IPS-15b (cell line): Measurements from ENCODE around the gene TRAF4.

Experiments
- H3K27me3 ChIP-seq: one replicate; pipeline ENCODE4 v1.6.1; 2013; ENCODE audit warnings: low read length; ENCODE audit not compliant: control insufficient read depth, insufficient read depth
- H3K36me3 ChIP-seq: one replicate; pipeline ENCODE4 v1.6.1; 2013; ENCODE audit warnings: low read length; ENCODE audit not compliant: control insufficient read depth, insufficient read depth
- H3K4me1 ChIP-seq: one replicate; pipeline ENCODE4 v1.6.1; 2013; ENCODE audit warnings: mild to moderate bottlenecking, low read length; ENCODE audit not compliant: control insufficient read depth, insufficient read depth
- H3K4me3 ChIP-seq: one replicate; pipeline ENCODE4 v1.5.1; 2013; ENCODE audit warnings: low read depth, low read length
- H3K9ac ChIP-seq: one replicate; pipeline ENCODE4 v1.6.1; 2013; ENCODE audit warnings: low read depth, mild to moderate bottlenecking, low read length
- H3K9me3 ChIP-seq: one replicate; pipeline ENCODE4 v1.6.1; 2013; ENCODE audit warnings: mild to moderate bottlenecking, low read length; ENCODE audit not compliant: control insufficient read depth, insufficient read depth

The TRAF4 gene

GRCh38 chr17:28737770-28738679 lies 5.8 kb upstream of the TRAF4 start:
- Histone ChIP-seq H3K4me1 (no peaks in the 10 kb centered on the region), H3K9ac (no peak overlapping the region), H3K36me3 (peaks cover 16% of the 10 kb centered on the region), H3K4me3 (no peak overlapping the region), H3K9me3 (no peaks in the 10 kb centered on the region), H3K27me3 (no peaks in the 10 kb centered on the region)

GRCh38 chr17:28738680-28739384 lies 5.0 kb upstream of the TRAF4 start:
- peaks cover 16% of the 10 kb centered on the region for H3K36me3 ChIP-seq
- no peaks in the 10 kb centered on the region for H3K27me3 ChIP-seq
- H3K9ac ChIP-seq, result no peak overlapping the region
- H3K9me3 ChIP-seq, result no peaks in the 10 kb centered on the region
- H3K4me1 ChIP-seq, result no peaks in the 10 kb centered on the region
- no peak overlapping the region for H3K4me3 ChIP-seq

- Histone ChIP-seq H3K9me3 (no peaks in the 10 kb centered on the region), H3K4me3 (no peak overlapping the region), H3K4me1 (peaks cover under 1% of the 10 kb centered on the region), H3K27me3 (no peaks in the 10 kb centered on the region), H3K36me3 (peaks cover 16% of the 10 kb centered on the region), H3K9ac (no peak overlapping the region)
These were observed 3.1 kb upstream of the TRAF4 start for GRCh38 chr17:28740406-28741357.

- Histone ChIP-seq H3K36me3 (peaks cover 16% of the 10 kb centered on the region), H3K9me3 (no peaks in the 10 kb centered on the region), H3K4me1 (peaks cover 9% of the 10 kb centered on the region), H3K9ac (no peak overlapping the region), H3K27me3 (no peaks in the 10 kb centered on the region), H3K4me3 (no peak overlapping the region)
These were observed 2.2 kb upstream of the TRAF4 start for GRCh38 chr17:28741358-28742349.

GRCh38 chr17:28744104-28744971 lies 527 bp downstream of the TRAF4 start:
- Histone ChIP-seq H3K27me3 (no peaks in the 10 kb centered on the region), H3K4me1 (peaks cover 16% of the 10 kb centered on the region), H3K9ac (peak overlapping the region; percentile 92), H3K9me3 (no peaks in the 10 kb centered on the region), H3K36me3 (peaks cover 36% of the 10 kb centered on the region), H3K4me3 (peak overlapping the region; percentile 93)

GRCh38 chr17:28744972-28745785 lies 1.4 kb downstream of the TRAF4 start:
- peak overlapping the region; percentile 92 for H3K9ac ChIP-seq
- H3K9me3 ChIP-seq, result no peaks in the 10 kb centered on the region
- H3K36me3 ChIP-seq, result peaks cover 36% of the 10 kb centered on the region
- H3K27me3 ChIP-seq, result no peaks in the 10 kb centered on the region
- H3K4me3 ChIP-seq, result peak overlapping the region; percentile 93
- peaks cover 16% of the 10 kb centered on the region for H3K4me1 ChIP-seq

GRCh38 chr17:28745786-28746411 lies 2.1 kb downstream of the TRAF4 start:
- Histone ChIP-seq H3K4me3 (peak overlapping the region; percentile 93), H3K9ac (peak overlapping the region; percentile 83), H3K9me3 (no peaks in the 10 kb centered on the region), H3K27me3 (no peaks in the 10 kb centered on the region), H3K4me1 (peaks cover 16% of the 10 kb centered on the region), H3K36me3 (peaks cover 33% of the 10 kb centered on the region)

- H3K4me1 ChIP-seq, result peaks cover 16% of the 10 kb centered on the region
- peaks cover 33% of the 10 kb centered on the region for H3K36me3 ChIP-seq
- peak overlapping the region; percentile 37 for H3K9ac ChIP-seq
- no peaks in the 10 kb centered on the region for H3K9me3 ChIP-seq
- H3K4me3 ChIP-seq, result peak overlapping the region; percentile 93
- no peaks in the 10 kb centered on the region for H3K27me3 ChIP-seq
These were observed 2.8 kb downstream of the TRAF4 start for GRCh38 chr17:28746611-28747050.

- Histone ChIP-seq H3K4me1 (peaks cover 16% of the 10 kb centered on the region), H3K9me3 (no peaks in the 10 kb centered on the region), H3K36me3 (peaks cover 29% of the 10 kb centered on the region), H3K4me3 (peak overlapping the region; percentile 32), H3K27me3 (no peaks in the 10 kb centered on the region), H3K9ac (peak overlapping the region; percentile 37)
These were observed 3.4 kb downstream of the TRAF4 start for GRCh38 chr17:28747051-28747691.
